GM12892 (cell line): ENCODE results near the gene CRTC1.

ENCODE experiments used
- POLR2A ChIP-seq: IDR thresholded peaks from 2 replicates; pipeline ENCODE4 v1.6.1; 2011; ENCODE audit warnings: low read depth, low read length, control low read depth
- POLR2AphosphoS5 ChIP-seq: IDR thresholded peaks from 2 replicates; pipeline ENCODE4 v1.6.1; 2011; ENCODE audit warnings: low read depth, low read length, control low read depth
- TAF1 ChIP-seq: IDR thresholded peaks from 2 replicates; pipeline ENCODE4 v1.6.1; 2011; ENCODE audit warnings: low read depth, mild to moderate bottlenecking, control low read depth, low read length, borderline replicate concordance

DNA sequence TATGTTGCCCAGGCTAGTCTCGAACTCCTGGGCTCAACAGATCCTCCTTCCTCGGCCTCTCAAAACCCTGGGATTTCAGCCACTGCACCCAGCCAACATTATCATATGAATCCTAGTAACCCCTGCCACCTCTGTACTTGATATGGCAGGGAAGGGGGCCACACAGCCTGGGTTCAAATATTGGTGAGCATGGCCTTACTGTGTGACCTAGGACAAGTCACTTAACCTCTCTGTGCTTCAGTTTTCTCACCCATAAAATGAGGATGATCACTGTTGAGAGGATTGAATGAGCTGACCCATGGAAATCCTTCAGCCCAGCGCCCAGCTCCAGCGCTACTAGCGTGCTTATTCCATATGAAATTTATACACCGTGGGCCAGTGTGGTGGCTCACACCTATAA is 111.2 kb downstream of the CRTC1 start:
- TF ChIP-seq POLR2AphosphoS5 (no peak), POLR2A (no peak), TAF1 (no peak)
